ENCODE measurements around the gene KCNQ1OT1.

Gene KCNQ1OT1

GRCh38 chr11:2688381-2689231 lies 11.2 kb downstream of the KCNQ1OT1 start:
- DNase-seq (ENCODE audit: low read depth in 4 of 4, low spot score in 1 of 4): no peak

DNA sequence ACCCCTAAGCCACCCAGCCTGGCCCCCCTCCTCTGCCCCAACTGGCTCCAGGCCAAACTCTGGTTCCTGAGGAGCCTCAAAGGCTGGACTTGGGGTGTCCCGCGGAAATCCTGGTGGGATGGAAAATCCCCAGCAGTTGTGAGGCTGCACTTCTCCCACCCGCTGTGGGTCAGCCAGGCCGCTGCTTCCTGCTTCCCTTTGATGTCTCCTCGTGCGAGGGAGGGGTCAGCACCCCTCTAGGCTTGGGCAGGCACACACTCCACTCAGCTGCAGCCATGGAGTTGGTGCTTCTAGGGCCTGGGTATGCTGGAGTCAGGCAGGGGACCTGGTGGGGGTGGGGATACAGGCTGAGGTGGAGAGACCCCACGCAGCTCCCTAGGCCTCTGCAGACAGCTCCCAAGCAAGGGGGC lies 12.0 kb downstream of the KCNQ1OT1 start:
- DNase-seq (ENCODE audit: low read depth in 4 of 4, low spot score in 1 of 4): no peak

DNA sequence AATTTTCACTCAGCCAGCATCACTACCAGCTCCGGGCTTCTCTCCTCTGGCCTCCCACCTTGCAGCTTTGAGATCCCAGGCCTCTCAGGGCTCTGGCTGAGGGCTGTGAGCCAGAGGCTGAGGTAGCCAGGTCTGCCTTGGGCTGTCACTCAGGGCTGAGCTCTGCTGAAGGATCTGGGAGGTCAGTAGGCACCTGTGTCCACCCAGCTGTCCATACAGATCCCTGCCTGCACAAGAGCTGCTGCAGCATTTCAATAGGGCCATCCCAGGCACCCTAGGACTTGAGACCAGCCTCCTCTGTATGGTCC lies 12.6 kb downstream of the KCNQ1OT1 start:
- no peak for DNase-seq (ENCODE audit: low read depth in 4 of 4, low spot score in 1 of 4)

- DNase-seq (ENCODE audit: low read depth in 4 of 4, low spot score in 1 of 4): no peak
Measured at GRCh38 chr11:2686360-2687222, 13.2 kb downstream of the KCNQ1OT1 start.

GRCh38 chr11:2685566-2686359 lies 14.0 kb downstream of the KCNQ1OT1 start:
- DNase-seq (ENCODE audit: low read depth in 4 of 4, low spot score in 1 of 4): no peak

DNA sequence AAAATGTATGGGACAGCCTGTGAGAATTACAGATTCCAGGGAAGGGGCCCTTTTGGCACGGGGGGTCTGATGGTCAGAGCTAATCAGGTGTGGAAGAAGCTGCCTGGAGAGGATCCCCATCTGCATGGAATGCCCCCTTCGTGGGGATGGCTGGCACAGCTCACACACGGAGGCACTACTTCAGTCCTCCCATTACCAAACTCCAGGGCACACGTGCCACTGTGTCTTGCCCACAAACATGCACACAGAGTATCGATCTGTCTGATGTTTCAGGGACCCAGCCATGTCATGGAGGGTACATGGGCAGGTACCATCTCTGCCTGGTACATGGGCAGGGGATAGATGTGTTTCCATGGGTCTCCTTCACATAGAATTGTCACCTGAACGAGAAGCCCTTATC lies 14.7 kb downstream of the KCNQ1OT1 start:
- no peak for DNase-seq (ENCODE audit: low read depth in 4 of 4, low spot score in 1 of 4)

DNA sequence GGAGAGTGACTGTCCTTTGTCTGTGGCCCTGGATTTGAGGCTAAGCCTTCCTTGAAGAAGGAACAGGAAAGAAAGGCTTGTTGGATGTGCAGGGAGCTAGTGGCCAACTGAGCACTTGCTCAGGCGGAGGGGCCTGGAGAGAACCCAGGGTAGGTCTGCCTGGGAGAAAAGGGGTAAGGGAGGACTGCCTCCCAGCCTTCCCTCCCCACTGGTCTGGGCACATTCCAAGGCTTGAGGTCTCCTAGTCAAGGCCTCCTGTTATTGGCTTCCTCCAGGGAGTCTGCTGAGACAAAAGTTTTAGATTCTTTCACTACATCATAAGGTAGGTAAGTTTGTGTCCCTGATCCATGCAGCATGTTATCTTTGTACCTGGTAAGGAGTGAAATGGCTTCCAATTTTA lies 15.2 kb downstream of the KCNQ1OT1 start:
- DNase-seq (ENCODE audit: low read depth in 4 of 4, low spot score in 1 of 4): no peak

GRCh38 chr11:2683806-2684205 lies 16.0 kb downstream of the KCNQ1OT1 start:
- no peak for DNase-seq (ENCODE audit: low read depth in 4 of 4, low spot score in 1 of 4)

GRCh38 chr11:2681408-2682145 lies 18.2 kb downstream of the KCNQ1OT1 start:
- no peak for DNase-seq (ENCODE audit: low read depth in 4 of 4, low spot score in 1 of 4)

- no peak for DNase-seq (ENCODE audit: low read depth in 4 of 4, low spot score in 1 of 4)
Measured at GRCh38 chr11:2679011-2679676, 20.6 kb downstream of the KCNQ1OT1 start.

DNA sequence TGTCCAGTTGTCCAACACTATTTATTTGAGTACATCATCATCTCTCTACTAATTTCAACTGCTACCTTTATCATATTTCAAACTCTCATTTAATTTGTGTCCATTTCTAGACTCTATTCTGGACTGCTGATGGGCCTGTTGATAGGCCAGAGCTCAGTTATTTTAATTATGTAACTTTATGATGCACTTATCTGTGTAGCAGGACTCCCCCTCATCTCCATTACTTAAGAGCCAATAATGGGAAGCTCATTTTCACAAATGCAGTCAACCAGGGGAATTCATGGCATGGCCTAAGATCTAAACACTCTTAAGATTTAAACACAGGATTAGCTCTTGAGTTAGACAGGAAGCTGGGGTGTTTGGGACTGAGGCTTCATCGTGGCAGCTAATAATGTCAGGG lies 21.4 kb downstream of the KCNQ1OT1 start:
- no peak for DNase-seq (ENCODE audit: low read depth in 4 of 4, low spot score in 1 of 4)

DNA sequence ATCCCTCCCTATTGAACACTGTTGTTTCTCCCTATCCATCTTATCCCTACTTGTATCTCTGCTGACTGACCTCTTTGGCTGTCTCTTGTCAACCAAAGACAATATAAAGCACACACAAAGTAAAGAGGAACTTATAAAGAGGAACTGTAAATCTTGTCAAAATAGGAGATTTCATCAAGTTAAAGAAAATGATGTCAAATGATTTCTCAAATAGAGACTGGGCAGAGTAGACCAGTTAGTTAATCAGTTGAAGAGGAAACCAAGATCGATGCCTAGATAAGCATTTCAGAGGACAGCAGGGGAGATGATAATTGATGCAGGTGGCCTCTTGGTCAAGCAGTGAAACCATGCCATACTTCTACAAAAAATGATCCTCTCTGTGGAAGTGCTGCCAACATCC lies 22.7 kb downstream of the KCNQ1OT1 start:
- no peak for DNase-seq (ENCODE audit: low read depth in 4 of 4, low spot score in 1 of 4)

GRCh38 chr11:2675540-2675939 lies 24.3 kb downstream of the KCNQ1OT1 start:
- DNase-seq (ENCODE audit: low read depth in 4 of 4, low spot score in 1 of 4): no peak

DNA sequence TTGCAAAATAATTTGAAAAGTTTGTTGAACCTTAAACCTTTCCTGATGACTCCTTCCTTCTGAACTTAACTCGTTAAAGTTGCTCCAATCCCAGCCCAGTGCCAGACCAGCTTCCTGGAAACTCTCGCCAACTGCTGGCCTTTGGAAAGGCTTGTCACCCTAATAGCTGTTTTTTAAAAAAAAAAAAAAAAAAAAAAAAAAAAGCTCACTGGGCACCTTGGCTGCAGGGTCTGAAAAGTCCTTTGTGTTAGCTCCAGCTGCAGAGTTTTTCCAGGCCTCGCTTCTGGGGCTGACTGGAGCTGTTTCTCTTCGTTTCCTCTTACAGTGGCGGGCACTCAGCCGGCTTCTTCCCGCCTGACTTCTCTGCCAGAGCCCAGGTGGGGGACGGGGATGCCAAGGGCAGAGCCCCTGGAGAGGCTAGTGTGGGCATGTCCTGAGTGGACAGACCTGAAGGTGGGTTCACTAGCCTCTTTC lies 25.1 kb downstream of the KCNQ1OT1 start:
- DNase-seq (ENCODE audit: low read depth in 4 of 4, low spot score in 1 of 4): no peak

DNA sequence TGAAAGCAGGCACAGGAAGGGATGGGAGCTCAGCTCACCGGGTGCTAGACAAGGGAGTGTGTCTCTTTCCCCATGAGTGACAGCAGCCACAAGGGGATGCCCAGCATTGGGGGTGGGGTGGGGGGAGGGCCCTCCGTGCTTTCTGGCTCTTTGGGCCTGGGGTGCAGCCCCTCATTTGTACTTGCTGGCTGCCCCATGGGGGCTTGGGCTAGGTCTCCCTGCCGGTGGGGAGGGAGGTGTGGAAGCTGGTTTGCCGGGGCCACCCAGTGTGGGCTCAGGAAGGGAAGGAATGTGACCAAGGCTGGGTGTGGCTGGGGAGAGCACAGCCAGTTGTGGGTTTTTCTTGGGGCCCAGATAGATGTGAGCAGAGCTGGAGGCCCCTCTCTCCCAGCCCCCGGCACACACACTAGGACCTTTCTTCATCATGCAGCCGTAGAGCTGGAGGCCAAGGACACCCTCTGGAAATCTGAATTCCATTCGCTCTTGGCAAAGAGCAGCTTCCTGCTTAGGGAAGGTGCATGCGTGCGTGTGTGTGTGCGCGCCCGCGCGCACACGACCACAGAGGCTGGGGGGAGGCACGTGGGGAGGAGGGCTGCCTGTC lies 25.8 kb downstream of the KCNQ1OT1 start:
- no peak for DNase-seq (ENCODE audit: low read depth in 4 of 4, low spot score in 1 of 4)

GRCh38 chr11:2673250-2673610 lies 26.6 kb downstream of the KCNQ1OT1 start:
- no peak for DNase-seq (ENCODE audit: low read depth in 4 of 4, low spot score in 1 of 4)

DNA sequence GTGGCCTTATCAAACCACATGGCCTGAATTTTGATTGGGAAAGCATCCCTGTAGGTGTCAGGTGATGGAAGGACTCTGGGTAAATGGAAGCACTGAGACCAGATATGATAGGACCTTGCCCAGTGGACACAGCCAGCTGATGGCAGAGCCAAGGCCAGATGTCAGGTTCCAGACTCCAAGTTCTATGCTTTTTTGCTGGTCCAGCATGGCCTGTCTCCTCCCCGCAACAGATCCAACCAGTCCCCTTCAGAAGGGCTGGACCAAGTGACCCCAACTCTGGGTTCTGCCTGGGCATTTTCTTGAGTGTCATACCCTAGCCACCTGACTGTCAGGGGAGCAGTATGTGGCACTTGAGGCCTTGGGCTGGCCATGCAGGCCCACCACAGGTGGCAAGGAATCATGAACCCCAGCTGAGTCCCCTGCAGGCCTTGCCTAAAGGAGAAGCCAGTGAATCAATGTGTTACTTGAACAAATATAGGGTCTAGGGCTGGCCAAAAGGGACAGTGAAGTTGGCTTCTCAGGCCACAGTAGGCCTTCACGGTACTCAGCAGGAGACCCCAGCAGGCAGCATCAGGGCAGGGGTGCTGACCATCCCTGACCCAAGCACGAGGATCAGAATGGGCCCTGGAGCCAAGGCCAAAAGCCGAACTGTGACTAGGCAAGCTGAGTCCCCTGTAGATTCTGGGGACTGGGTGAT lies 27.1 kb downstream of the KCNQ1OT1 start:
- no peak for DNase-seq (ENCODE audit: low read depth in 4 of 4, low spot score in 1 of 4)

GRCh38 chr11:2671748-2672147 lies 28.0 kb downstream of the KCNQ1OT1 start:
- no peak for DNase-seq (ENCODE audit: low read depth in 4 of 4, low spot score in 1 of 4)

- DNase-seq (ENCODE audit: low read depth in 4 of 4, low spot score in 1 of 4): no peak
Measured at GRCh38 chr11:2670541-2671100, 29.2 kb downstream of the KCNQ1OT1 start.

Measured in stimulated activated CD4-positive, alpha-beta T cell treated with anti-CD3 and anti-CD28 coated beads, Interleukin-1b, Interleukin-23, amount 100 ng/mL, for 24 hours (primary cell).